ENCODE results near the gene KCNK5. TPM values are rescaled to one million over a fixed set of nuclear protein-coding genes. Genes with fewer than 3 reads are reported as not detected.
A peak's percentile ranks its signal among the peaks of the same experiment; 100 is the strongest.

KCNK5 gene
- total and polyA plus RNA-seq, 9 of the 15 experiments (the other 6 are each of a cell fraction or from before 2014, with no cell fraction given), result 1.5 to 45.8 (median 25.8) TPM

GRCh38 chr6:39218868-39219567 lies 10.3 kb downstream of the KCNK5 start (continued):
- TF ChIP-seq ETV5 (CRISPR knock-in tag; IDR thresholded peaks at IDR 0.05; ENCODE audit: low read depth), result no peak
- TF ChIP-seq, protein P1, sequence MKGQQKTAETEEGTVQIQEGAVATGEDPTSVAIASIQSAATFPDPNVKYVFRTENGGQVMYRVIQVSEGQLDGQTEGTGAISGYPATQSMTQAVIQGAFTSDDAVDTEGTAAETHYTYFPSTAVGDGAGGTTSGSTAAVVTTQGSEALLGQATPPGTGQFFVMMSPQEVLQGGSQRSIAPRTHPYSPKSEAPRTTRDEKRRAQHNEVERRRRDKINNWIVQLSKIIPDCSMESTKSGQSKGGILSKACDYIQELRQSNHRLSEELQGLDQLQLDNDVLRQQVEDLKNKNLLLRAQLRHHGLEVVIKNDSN (CRISPR knock-in tag; IDR thresholded peaks at IDR 0.05), result no peak
- TF ChIP-seq ZNF124 (CRISPR knock-in tag; IDR thresholded peaks at IDR 0.05), result no peak
- TF ChIP-seq CSDE1 (IDR thresholded peaks at IDR 0.05), result no peak
- TF ChIP-seq, protein P2, sequence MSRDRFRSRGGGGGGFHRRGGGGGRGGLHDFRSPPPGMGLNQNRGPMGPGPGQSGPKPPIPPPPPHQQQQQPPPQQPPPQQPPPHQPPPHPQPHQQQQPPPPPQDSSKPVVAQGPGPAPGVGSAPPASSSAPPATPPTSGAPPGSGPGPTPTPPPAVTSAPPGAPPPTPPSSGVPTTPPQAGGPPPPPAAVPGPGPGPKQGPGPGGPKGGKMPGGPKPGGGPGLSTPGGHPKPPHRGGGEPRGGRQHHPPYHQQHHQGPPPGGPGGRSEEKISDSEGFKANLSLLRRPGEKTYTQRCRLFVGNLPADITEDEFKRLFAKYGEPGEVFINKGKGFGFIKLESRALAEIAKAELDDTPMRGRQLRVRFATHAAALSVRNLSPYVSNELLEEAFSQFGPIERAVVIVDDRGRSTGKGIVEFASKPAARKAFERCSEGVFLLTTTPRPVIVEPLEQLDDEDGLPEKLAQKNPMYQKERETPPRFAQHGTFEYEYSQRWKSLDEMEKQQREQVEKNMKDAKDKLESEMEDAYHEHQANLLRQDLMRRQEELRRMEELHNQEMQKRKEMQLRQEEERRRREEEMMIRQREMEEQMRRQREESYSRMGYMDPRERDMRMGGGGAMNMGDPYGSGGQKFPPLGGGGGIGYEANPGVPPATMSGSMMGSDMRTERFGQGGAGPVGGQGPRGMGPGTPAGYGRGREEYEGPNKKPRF (IDR thresholded peaks at IDR 0.05; ENCODE audit: low read depth, low read length), result no peak
- TF ChIP-seq SAFB2 (IDR thresholded peaks at IDR 0.05; ENCODE audit: borderline replicate concordance, low read depth, low read length, severe bottlenecking), result no peak
- TF ChIP-seq HDGF (IDR thresholded peaks at IDR 0.05), result 0 out of 2 replicates have a peak, but pooled peaks have one; percentile 16
- TF ChIP-seq TAL1 (IDR thresholded peaks at IDR 0.05), result no peak
- TF ChIP-seq, protein P3, sequence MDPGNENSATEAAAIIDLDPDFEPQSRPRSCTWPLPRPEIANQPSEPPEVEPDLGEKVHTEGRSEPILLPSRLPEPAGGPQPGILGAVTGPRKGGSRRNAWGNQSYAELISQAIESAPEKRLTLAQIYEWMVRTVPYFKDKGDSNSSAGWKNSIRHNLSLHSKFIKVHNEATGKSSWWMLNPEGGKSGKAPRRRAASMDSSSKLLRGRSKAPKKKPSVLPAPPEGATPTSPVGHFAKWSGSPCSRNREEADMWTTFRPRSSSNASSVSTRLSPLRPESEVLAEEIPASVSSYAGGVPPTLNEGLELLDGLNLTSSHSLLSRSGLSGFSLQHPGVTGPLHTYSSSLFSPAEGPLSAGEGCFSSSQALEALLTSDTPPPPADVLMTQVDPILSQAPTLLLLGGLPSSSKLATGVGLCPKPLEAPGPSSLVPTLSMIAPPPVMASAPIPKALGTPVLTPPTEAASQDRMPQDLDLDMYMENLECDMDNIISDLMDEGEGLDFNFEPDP (CRISPR knock-in tag; IDR thresholded peaks at IDR 0.05), result no peak
- TF ChIP-seq STAT6 (CRISPR knock-in tag; IDR thresholded peaks at IDR 0.05), result no peak
- no peak for TF ChIP-seq FOXK1 (CRISPR knock-in tag; IDR thresholded peaks at IDR 0.05; ENCODE audit: borderline replicate concordance)
- TF ChIP-seq ZNF384 (IDR thresholded peaks at IDR 0.05; ENCODE audit: low read depth, low read length), result no peak
- no peak for TF ChIP-seq ZNF778 (CRISPR knock-in tag; IDR thresholded peaks at IDR 0.05)
- no peak for TF ChIP-seq ZBTB12 (CRISPR knock-in tag; IDR thresholded peaks at IDR 0.05)
- no peak for TF ChIP-seq LEF1 (IDR thresholded peaks at IDR 0.05)
- TF ChIP-seq SP1 (CRISPR knock-in tag; IDR thresholded peaks at IDR 0.05), result no peak
- peak; percentile 70; the same call in 1 of the 2 replicates for TF ChIP-seq ZSCAN32 (CRISPR knock-in tag; IDR thresholded peaks at IDR 0.05)
- TF ChIP-seq POU5F1 (IDR thresholded peaks at IDR 0.05; ENCODE audit: borderline replicate concordance, low read depth, low read length, partially characterized antibody), result no peak
- TF ChIP-seq SP2 (IDR thresholded peaks at IDR 0.05; ENCODE audit: extremely low read depth, low read depth, low read length, poor library complexity, severe bottlenecking), result no peak
- no peak for TF ChIP-seq ILF3 (IDR thresholded peaks at IDR 0.05; ENCODE audit: borderline replicate concordance)
